Stimulated activated naive CD4-positive, alpha-beta T cell (primary cell): ENCODE data around the gene GCSAML.

Source experiments
- DNase-seq, 6 experiments: peaks; one replicate each; lab custom pipeline; 2025; lab: John Stamatoyannopoulos, UW

Gene GCSAML

DNA sequence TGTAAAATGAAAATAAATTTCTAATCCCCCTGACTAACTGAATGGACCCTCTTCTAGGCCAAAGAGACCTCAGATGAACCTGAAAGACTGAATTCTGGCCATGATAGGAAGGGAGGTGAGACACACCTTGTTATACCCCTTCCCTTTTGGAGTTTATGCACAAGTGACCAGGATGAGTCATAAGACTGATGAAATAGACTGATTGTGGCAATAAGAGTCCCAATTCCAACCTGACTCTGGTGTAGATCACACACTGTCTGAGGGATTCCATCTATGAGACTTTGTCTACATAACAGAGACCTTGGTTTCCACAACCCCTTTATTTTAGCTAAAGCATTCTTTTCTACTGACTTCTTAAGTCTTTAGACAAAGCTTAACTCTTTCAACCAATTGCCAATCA is 25.7 kb downstream of the GCSAML start:
- DNase-seq = no peak

GRCh38 chr1:247576514-247576913 is 27.6 kb downstream of the GCSAML start:
- DNase-seq = no peak

- no peak for DNase-seq
These were observed 30.1 kb downstream of the GCSAML start for GRCh38 chr1:247578946-247579460.

GRCh38 chr1:247588060-247588459 is 39.1 kb downstream of the GCSAML start, which contains the start of gene OR2G2:
OR2G2 (plus strand) TSS chr1:247588360; CDS start chr1:247588360, 0 bp downstream.
- DNase-seq = no peak

- DNase-seq = no peak
These were observed 56.4 kb downstream of the GCSAML start, which contains the start of gene OR2G3 for GRCh38 chr1:247605286-247605685. OR2G3 (plus strand) TSS chr1:247605586; CDS start chr1:247605586, 0 bp downstream.

- no peak for DNase-seq
These were observed 64.5 kb downstream of the GCSAML start for GRCh38 chr1:247613405-247613804.

DNA sequence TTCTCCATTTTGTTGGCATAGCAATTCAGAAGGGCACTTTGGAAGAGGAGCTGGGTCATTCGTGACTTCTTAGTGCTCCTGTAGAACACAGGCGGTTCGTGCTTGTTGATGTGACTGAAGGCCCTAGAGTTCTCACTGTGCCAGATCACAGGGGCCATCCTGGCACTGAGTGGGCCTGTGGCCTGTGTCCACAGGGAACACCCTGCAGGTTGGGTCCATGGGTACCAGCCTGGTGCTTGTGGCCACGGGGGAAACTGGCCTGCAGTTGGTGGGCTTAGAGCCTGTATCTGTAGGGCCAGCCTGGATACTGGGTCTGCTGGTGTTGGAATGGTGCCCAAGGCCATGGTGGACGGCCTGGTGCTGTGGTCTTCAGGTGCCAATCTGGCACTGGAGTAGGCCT is 65.7 kb downstream of the GCSAML start:
- DNase-seq = no peak
